Activated CD8-positive, alpha-beta memory T cell treated with anti-CD3 and anti-CD28 coated beads, Interleukin-2, amount 10 ng/mL, durations not matched to agents 7 days and 5 days (primary cell): ENCODE measurements around the gene UVRAG. TPM values are rescaled to one million over a fixed set of nuclear protein-coding genes. Genes with fewer than 3 reads are reported as not detected.

Experiments used
- ATAC-seq: fragments of 150-1000 bp; cut with Tn5 transposase; one replicate; pipeline ENCODE4 v1.10.0; 2021; ENCODE audit warnings: moderate library complexity
- CTCF ChIA-PET: fragments of 350-600 bp; sonication (Branson Sonifier 250); formaldehyde crosslinking; loops from one replicate; lab custom pipeline; 2021; ENCODE audit warnings: antibody characterized with exemption; lab: Charles Lee
- DNase-seq: peaks from one replicate; pipeline ENCODE4 v3.0.0-alpha.2; 2020
- H3K27ac Mint-ChIP-seq: one replicate; pipeline ENCODE4 v1.8.0; 2021; ENCODE audit warnings: mild to moderate bottlenecking, mixed read lengths
- H3K27me3 Mint-ChIP-seq: one replicate; pipeline ENCODE4 v1.8.0; 2021; ENCODE audit warnings: mixed read lengths
- H3K36me3 Mint-ChIP-seq: one replicate; pipeline ENCODE4 v1.8.0; 2021; ENCODE audit warnings: mild to moderate bottlenecking, mixed read lengths
- H3K4me1 Mint-ChIP-seq: one replicate; pipeline ENCODE4 v1.8.0; 2021; ENCODE audit warnings: mixed read lengths
- H3K4me3 Mint-ChIP-seq: one replicate; pipeline ENCODE4 v1.8.0; 2021; ENCODE audit warnings: mild to moderate bottlenecking, moderate library complexity, mixed read lengths
- H3K9me3 Mint-ChIP-seq: one replicate; pipeline ENCODE4 v1.8.0; 2022; ENCODE audit warnings: low read depth, mixed read lengths
- total RNA-seq, 2 experiments: library from RNA; stranded (reverse); gene quantifications; one replicate each; pipeline ENCODE4 v1.2.3, GENCODE V29; 2021

UVRAG gene
- total RNA-seq, 2 experiments from 2014 or later, result 17.4 to 25.5 TPM

DNA sequence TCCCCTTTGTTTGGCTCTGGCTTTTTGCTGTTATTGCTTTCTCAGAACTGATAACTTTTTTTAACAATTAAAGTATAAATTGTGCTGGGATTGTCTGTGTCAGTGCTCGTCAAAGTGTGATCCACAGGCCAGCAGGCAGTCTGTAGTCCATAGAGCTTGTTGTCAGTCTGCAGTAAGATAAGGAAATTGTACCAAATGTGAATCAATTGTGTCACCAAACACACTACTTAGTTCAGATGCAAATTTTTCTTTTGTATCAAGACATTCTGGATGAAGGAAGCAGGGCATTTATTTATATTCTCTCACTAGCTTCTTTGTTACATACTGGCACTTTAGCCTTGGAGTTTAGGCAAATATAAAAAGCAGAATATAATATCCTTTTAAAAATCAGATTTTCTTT is 270.3 kb downstream of the UVRAG start:
- no peak for ATAC-seq
- Mint-ChIP-seq H3K4me3 (no peak overlapping the region), H3K9me3 (no peaks in the 10 kb centered on the region), H3K36me3 (peaks cover 2% of the 10 kb centered on the region), H3K4me1 (no peaks in the 10 kb centered on the region), H3K27me3 (no peaks in the 10 kb centered on the region), H3K27ac (no peak overlapping the region)
- no peak for DNase-seq
- CTCF ChIA-PET, result no interaction called here

DNA sequence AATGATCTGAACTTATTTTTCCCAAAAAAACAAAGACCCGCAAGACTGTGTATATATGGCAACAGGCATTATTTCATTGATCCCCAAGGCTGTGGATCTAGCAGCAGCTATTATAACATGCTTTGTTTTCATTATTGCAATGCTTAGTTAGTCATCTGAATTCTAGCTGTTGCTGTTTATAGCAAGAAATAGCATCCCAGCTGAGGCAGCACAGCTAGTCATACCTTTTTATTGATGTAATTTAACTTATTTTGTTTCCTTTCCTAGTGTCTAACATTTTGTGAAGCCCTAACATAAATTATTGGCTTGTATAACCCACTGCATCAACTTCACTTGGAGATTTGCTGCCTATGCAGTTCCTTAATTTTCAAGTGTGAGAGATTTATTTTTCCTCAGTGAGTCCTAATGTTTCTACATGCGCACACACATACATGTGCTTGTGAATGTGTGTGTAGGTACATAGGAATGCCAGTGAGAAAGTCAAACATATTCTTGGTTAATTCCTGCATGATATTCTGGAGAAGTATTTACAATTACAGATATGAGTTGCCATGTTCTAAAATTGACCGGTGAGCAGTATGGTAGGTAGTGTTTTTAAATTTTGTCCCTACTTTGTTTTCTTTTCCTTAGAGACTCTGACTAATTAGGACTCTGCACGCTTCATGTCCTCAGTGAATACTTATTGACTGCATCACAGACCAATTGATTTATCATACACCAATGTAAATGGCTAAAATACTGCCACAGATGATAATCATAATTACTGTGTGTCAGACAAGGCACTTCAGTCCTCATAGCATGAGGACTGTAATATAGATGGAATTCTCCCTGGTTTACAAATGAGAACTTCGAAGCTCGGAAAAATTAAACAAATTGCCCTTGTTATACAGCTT is 272.0 kb downstream of the UVRAG start:
- CTCF ChIA-PET, result no interaction called here
- H3K27me3 Mint-ChIP-seq, result no peaks in the 10 kb centered on the region

DNA sequence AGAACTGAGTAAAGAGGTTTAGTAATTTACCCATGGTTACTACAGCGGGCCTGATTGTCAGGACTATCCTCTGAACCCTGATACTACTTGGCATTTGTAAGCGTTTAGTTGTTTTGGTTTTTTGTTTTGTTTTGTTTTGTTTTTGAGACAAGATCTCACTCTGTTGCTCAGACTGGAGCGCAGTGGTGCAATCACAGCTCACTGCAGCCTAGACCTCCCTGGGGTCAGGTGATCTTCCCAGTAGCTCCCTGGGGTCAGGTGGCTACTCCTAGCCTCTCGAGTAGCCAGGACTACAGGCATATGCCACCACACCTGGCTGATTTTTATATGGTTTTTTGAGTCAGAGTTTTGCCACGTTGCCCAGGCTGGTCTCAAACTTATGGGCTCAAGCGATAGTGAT is 272.7 kb downstream of the UVRAG start:
- ATAC-seq (no peak), DNase-seq (no peak)
- Mint-ChIP-seq H3K36me3 (peaks cover 7% of the 10 kb centered on the region), H3K4me1 (no peaks in the 10 kb centered on the region), H3K27ac (no peak overlapping the region), H3K27me3 (no peaks in the 10 kb centered on the region), H3K4me3 (no peak overlapping the region), H3K9me3 (peaks cover 2% of the 10 kb centered on the region)
- CTCF ChIA-PET, result no interaction called here

More for the DNA sequence above, 272.0 kb downstream of the UVRAG start:
- ATAC-seq, result no peak
- Mint-ChIP-seq H3K9me3 (peaks cover 2% of the 10 kb centered on the region), H3K27ac (no peak overlapping the region), H3K36me3 (peaks cover 7% of the 10 kb centered on the region), H3K4me3 (no peak overlapping the region), H3K4me1 (no peaks in the 10 kb centered on the region)
- DNase-seq, result no peak

DNA sequence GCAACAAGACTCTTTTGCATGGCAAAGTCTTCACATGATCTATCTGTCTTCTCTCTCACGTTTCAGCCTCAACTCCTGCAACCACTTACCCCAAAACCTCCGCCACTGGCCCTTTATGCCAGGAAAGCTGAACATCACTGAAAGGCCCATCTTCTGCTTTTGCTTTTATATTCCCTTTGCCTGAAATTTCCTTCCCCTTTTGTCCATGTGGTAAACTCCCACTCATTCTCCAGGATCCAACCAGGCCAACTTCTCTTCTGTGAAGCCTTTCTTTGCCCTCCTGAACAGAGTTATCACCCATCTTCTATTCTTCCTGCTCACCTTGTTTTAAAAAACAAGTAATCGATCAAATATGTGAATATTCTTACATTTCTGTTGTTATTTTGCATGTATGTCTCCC is 273.5 kb downstream of the UVRAG start:
- H3K27me3 Mint-ChIP-seq, result no peaks in the 10 kb centered on the region
- no peaks in the 10 kb centered on the region for H3K4me1 Mint-ChIP-seq
- H3K9me3 Mint-ChIP-seq, result peaks cover 2% of the 10 kb centered on the region
- H3K27ac Mint-ChIP-seq, result no peak overlapping the region
- ATAC-seq, result no peak
- DNase-seq, result no peak
- H3K36me3 Mint-ChIP-seq, result peaks cover 9% of the 10 kb centered on the region
- no peak overlapping the region for H3K4me3 Mint-ChIP-seq
- CTCF ChIA-PET, result no interaction called here

DNA sequence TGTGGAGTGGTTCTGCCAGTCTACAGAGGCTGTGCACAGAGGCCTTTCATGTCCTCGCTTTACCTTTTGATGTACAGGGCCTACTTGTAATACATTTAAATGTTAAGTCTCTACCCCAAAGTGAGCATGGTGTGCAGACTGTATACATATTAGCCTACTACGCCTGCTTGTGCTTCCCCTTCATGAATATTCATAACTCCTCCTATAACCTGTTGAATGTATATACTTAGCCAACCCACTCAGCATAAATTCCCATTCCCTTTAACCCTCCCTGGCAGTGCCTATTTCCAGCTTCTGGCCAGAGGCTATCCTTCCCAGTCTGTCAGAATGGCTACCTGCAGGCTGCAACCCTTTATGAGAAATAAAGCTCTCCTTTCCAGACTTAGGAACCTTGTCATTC is 275.2 kb downstream of the UVRAG start:
- CTCF ChIA-PET, result no interaction called here
- H3K27me3 Mint-ChIP-seq, result no peaks in the 10 kb centered on the region
- peaks cover 2% of the 10 kb centered on the region for H3K9me3 Mint-ChIP-seq
- peaks cover 9% of the 10 kb centered on the region for H3K36me3 Mint-ChIP-seq
- H3K27ac Mint-ChIP-seq, result no peak overlapping the region
- no peaks in the 10 kb centered on the region for H3K4me1 Mint-ChIP-seq
- ATAC-seq (no peak), DNase-seq (no peak)
- H3K4me3 Mint-ChIP-seq, result no peak overlapping the region

DNA sequence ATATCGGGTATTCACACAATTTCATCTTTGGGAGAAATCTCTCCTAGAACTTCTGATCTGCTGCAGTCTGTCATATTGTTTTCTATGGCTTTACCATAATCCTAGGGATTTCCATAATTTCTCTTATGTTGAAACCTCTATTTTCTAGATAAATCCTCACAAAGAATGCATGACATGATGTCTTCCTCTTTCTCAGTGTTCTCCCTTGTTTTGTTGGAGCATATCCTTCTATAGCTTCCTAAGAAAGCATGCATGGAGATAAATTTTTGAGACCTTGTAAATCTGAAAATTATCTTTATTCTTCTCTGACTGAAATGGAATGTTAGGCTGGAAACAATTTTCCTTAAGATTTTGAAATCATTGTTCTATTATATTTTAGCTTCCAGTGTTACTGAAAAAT is 275.8 kb downstream of the UVRAG start:
- CTCF ChIA-PET, result no interaction called here
- no peak overlapping the region for H3K27ac Mint-ChIP-seq

DNA sequence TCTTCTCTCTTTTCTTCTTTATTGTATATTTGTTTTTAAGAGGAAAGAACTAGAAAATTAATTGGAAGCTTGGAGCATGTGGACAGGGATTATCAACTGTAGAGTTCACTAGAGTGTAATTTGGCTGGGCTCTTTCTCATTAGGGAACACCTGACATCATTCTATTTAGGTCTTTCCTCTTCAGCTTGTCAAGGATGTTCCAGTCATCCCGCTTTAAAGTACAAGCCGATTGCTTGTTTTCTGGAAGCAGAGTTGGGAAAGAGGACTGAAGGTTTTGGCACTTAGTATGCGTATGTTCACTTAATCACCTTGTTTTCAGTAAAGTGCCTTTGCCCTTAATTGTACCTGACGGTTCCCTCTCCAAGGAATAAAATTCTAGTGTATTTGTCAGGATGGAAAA is 279.7 kb downstream of the UVRAG start:
- Mint-ChIP-seq H3K36me3 (peaks cover 6% of the 10 kb centered on the region), H3K4me1 (no peaks in the 10 kb centered on the region), H3K27me3 (no peaks in the 10 kb centered on the region), H3K27ac (no peak overlapping the region), H3K4me3 (no peak overlapping the region), H3K9me3 (peaks cover 2% of the 10 kb centered on the region)
- ATAC-seq (no peak), DNase-seq (no peak)
- CTCF ChIA-PET, result no interaction called here

More for the DNA sequence above, 275.8 kb downstream of the UVRAG start:
- no peak for ATAC-seq
- no peak for DNase-seq
- H3K4me1 Mint-ChIP-seq, result no peaks in the 10 kb centered on the region
- H3K36me3 Mint-ChIP-seq, result peaks cover 9% of the 10 kb centered on the region
- no peak overlapping the region for H3K4me3 Mint-ChIP-seq
- H3K27me3 Mint-ChIP-seq, result no peaks in the 10 kb centered on the region
- H3K9me3 Mint-ChIP-seq, result peaks cover 2% of the 10 kb centered on the region

DNA sequence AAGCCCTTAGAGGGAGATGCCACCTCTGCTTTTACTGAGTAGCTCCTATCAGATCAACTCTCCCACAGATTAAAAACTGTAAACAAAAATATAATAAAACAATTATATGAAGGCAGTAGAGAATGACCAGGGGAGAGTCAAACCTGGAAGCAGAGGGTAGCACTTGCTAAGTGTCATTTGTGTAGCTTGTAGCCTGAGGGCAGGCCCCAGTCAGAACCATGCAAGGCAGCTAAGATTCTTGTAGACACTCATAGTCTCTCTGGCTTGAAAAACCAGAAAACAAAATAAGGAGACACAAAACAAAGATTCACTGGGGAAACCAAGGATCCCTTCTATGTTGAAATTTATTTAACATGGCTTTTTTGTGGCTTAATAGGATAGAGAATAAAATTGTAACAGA is 280.9 kb downstream of the UVRAG start:
- ATAC-seq (no peak), DNase-seq (no peak)
- CTCF ChIA-PET, result no interaction called here
- Mint-ChIP-seq H3K36me3 (peaks cover 8% of the 10 kb centered on the region), H3K9me3 (no peaks in the 10 kb centered on the region), H3K4me3 (no peak overlapping the region), H3K4me1 (no peaks in the 10 kb centered on the region), H3K27ac (no peak overlapping the region), H3K27me3 (no peaks in the 10 kb centered on the region)

DNA sequence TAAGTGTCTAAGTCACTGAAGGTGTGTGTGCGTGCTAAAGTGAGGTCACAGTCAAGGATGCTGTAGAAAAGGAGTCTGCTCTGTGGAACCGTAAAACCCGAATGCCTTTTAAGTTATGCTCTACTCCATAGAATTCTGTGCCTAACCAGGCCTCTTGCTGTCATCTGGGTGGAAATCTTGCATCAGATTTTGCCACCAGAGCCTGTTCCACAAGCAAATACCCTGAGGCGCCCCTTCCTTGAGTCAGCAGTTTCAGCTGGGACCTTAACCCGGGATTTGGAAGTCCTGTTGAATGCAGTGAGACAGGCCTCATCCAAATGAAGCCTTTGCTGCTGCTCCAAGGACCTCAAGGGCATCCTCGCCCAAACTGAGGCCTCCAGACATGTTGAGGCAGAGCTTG is 281.5 kb downstream of the UVRAG start:
- ATAC-seq (no peak), DNase-seq (no peak)
- H3K9me3 Mint-ChIP-seq, result no peaks in the 10 kb centered on the region
- H3K4me3 Mint-ChIP-seq, result no peak overlapping the region
- no peak overlapping the region for H3K27ac Mint-ChIP-seq
- CTCF ChIA-PET, result no interaction called here
- H3K36me3 Mint-ChIP-seq, result peaks cover 8% of the 10 kb centered on the region
- no peaks in the 10 kb centered on the region for H3K27me3 Mint-ChIP-seq
- no peaks in the 10 kb centered on the region for H3K4me1 Mint-ChIP-seq

DNA sequence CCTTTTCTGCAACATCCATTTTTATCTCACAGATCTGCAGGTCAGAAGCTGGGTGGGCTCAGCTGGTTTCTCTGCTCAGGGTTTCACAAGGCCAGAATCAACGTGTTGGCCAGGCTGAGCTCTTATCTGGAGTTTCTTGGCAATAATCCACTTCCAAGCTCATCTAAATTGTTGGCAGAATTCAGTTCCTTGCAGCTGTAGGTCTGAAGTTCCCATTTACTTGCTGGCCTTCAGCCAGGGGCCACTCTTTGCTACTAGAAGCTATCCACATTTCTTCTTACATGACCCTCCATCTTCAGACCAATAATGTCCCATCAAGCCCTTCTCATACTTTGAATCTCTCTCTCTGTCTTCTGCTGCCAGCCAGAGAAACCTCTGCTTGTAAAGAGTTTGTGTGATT is 287.8 kb downstream of the UVRAG start:
- no peak for ATAC-seq
- CTCF ChIA-PET, result interaction anchor here (1.5 to 1.8 kb wide), 2 partner anchors 43 to 50 kb away, joined by 3 to 6 read pairs; no protein-coding TSS in a partner anchor
- DNase-seq, result no peak
- Mint-ChIP-seq H3K4me3 (no peak overlapping the region), H3K27ac (no peak overlapping the region), H3K36me3 (peaks cover 4% of the 10 kb centered on the region), H3K27me3 (no peaks in the 10 kb centered on the region), H3K4me1 (no peaks in the 10 kb centered on the region), H3K9me3 (no peaks in the 10 kb centered on the region)

DNA sequence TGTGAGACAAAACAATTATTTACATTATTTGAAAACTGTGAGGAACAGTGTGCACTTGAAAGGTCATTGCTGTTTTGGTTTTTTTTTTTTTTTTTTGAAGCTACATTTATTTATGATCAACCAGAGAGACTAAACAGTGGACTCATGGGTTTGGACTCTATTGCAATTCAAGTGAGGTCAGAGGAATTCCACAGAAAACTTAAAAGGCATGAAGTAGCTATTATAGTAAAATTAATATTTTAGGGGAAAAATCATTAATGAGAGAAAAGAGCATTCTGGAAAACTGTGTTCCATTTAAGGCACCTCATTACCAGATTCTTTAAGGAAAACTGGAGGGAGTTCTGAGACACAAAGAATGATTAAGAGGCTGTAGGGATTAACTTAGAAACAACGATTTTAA is 288.4 kb downstream of the UVRAG start:
- ATAC-seq, result no peak
- no peaks in the 10 kb centered on the region for H3K9me3 Mint-ChIP-seq
- H3K27me3 Mint-ChIP-seq, result no peaks in the 10 kb centered on the region
- no peak overlapping the region for H3K4me3 Mint-ChIP-seq
- H3K36me3 Mint-ChIP-seq, result peaks cover 5% of the 10 kb centered on the region
- CTCF ChIA-PET, result interaction anchor here (1.5 to 1.8 kb wide), 2 partner anchors 42 to 49 kb away, joined by 3 to 6 read pairs; no protein-coding TSS in a partner anchor
- H3K27ac Mint-ChIP-seq, result no peak overlapping the region
- DNase-seq, result no peak
- H3K4me1 Mint-ChIP-seq, result no peaks in the 10 kb centered on the region

DNA sequence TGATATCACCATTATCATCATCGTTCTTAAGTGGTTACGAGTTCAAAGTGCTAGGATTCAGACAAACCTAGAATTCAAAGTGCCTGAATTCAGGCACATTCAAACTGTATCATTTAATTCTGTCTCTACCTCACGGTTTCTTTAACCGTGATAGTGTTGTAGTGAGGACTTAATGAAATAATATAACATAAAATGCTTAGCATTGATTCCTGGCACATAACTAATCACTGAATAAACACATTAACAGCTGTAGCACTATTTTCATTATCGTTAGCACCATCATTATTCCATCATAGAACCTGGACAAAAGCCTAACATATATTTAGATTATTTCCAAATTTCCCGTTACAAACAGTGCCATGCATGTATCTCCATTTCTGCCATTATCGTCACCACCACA is 289.3 kb downstream of the UVRAG start:
- CTCF ChIA-PET, result interaction anchor here (1.5 kb wide), 1 partner anchor 41 kb away, joined by 3 read pairs; no protein-coding TSS in a partner anchor
- no peak for DNase-seq
- Mint-ChIP-seq H3K9me3 (no peaks in the 10 kb centered on the region), H3K27ac (no peak overlapping the region), H3K27me3 (no peaks in the 10 kb centered on the region), H3K4me1 (no peaks in the 10 kb centered on the region), H3K36me3 (peaks cover 5% of the 10 kb centered on the region), H3K4me3 (no peak overlapping the region)
- ATAC-seq, result no peak

DNA sequence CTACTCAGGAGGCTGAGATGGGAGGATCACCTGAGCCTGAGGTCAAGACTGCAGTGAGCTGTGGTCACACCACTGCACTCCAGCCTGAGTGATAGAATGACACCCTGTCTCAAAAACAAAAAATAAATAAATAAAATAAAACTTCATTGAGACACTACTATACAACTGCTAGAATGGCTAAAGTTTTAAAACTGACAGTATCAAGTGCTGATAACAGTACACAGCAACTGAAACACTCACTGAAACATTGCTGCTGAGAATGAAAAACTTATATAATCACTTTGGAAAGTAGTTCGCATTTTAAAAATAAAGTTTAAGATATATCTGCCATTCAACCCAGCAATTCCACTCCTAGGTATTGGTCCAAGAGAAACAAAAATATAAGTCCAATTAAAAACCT is 290.6 kb downstream of the UVRAG start:
- no peak overlapping the region for H3K4me3 Mint-ChIP-seq
- no peaks in the 10 kb centered on the region for H3K4me1 Mint-ChIP-seq
- DNase-seq (no peak), ATAC-seq (no peak)
- no peak overlapping the region for H3K27ac Mint-ChIP-seq
- CTCF ChIA-PET, result interaction anchor here (1.1 kb wide), 1 partner anchor 47 kb away, joined by 4 read pairs; no protein-coding TSS in a partner anchor
- no peaks in the 10 kb centered on the region for H3K27me3 Mint-ChIP-seq
- peaks cover 4% of the 10 kb centered on the region for H3K36me3 Mint-ChIP-seq
- H3K9me3 Mint-ChIP-seq, result no peaks in the 10 kb centered on the region

DNA sequence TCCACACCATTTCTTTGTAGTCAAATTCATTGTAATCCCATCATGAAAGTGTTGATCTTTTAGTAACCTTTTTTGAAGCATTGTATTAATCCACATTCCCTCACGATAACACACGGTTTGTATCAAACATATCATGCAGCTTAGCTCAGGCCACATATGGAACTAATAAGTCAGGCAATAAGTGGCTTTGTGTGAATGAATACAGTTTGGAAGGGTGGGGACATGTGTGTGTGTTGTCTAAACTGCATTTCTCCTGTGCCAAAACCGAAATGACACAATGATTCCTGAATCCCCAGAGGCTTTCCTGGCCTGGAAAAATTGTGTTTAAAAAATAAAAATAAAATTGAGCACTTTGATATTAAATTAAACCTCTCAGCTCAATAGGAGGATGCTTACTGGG is 293.0 kb downstream of the UVRAG start:
- DNase-seq, result no peak
- Mint-ChIP-seq H3K27me3 (no peaks in the 10 kb centered on the region), H3K36me3 (peaks cover 2% of the 10 kb centered on the region), H3K9me3 (no peaks in the 10 kb centered on the region), H3K4me1 (no peaks in the 10 kb centered on the region), H3K27ac (no peak overlapping the region), H3K4me3 (no peak overlapping the region)
- ATAC-seq, result no peak
- CTCF ChIA-PET, result no interaction called here
